HG03280 (cell line): Measurements from ENCODE around the gene TLK2.
A peak's percentile ranks its signal among the peaks of the same experiment; 100 is the strongest.
"Not testable (repeated sequence)": the region's sequence is repeated elsewhere in the genome, so short reads cannot be mapped to it uniquely, and the experiment has no call there.

Experiments
- ATAC-seq: cut with Tn5 transposase; IDR thresholded peaks from one replicate; pipeline ENCODE4 v1.9.1; 2021; ENCODE audit warnings: mild to moderate bottlenecking, moderate library complexity; ENCODE audit not compliant: unreplicated experiment

The TLK2 gene

DNA sequence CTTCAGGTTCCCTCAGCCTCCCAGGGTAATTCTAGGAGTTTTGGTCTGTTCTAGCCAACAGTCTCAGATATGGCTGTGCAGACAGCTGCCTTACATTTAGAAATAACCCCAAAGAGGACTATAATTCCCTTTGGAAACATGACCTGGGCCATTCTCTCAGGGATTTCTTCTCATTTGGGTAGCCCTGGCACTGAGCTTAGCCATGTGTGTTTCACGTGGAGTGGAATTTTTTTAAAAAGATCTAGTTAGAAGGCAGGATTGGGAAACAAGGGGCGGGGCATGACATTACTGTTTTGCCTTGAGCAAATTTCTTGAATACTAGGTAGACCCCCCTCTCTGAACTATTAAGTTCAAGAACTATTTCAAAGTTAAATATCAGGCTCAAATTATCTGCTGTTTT, 119.3 kb downstream of the TLK2 start:
- ATAC-seq, result no peak

GRCh38 chr17:62599964-62600657, 121.5 kb downstream of the TLK2 start:
- ATAC-seq, result no peak

DNA sequence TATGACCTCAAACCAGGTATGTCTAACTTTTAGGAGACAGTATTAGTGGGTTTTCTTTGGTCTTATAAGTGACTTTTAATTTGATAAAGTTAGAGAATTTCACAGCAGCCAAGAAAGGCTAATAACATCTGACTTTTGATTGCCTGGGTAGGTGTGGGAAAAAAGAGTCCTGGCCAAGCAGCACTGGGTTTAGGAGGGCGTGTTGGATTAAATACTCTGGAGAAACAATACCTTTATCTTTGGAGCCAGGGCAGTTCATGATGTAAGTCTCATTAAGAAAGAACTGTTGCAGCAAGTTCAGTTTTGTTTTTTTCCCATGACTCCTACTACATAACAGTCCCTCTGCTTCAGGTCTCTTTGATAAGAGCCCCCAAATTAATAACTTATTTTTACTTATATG, 122.2 kb downstream of the TLK2 start:
- ATAC-seq, result no peak

- no peak for ATAC-seq
Measured at GRCh38 chr17:62601471-62601870, 122.8 kb downstream of the TLK2 start.

DNA sequence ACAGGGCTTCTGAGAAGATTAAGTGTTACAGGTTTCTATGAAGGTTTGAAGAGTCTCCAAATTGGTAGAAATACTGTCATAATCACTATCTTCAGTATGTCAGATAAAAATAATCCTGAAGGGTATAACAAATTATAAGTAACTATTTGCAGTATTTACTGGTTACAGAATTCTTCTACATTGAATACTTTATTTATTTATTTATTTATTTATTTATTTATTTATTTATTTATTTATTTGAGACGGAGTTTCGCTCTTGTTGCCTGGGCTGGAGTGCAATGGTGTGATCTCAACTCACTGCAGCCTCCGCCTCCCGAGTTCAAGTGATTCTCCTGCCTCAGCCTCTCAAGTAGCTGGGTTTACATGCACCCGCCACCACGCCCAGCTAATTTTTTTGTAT, 125.2 kb downstream of the TLK2 start:
- not testable (repeated sequence) for ATAC-seq

DNA sequence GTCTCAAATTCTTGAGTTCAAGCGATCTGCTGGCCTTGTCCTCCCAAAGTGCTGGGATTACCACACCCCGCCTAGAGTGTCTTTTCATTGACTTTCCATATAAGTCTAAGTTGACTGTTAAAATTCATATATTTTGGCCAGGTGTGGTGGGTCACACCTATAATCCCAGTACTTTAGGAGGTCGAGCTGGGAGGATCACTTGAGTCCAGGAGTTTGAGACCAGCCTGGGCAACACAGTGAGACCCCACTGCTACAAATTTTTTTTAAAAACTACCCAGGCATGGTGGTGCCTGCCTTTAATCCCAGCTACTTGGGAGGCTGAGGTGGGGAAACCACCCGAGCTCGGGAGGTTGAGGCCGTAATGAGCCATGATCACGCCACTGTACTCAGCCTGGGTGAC, 127.0 kb downstream of the TLK2 start:
- no peak for ATAC-seq

DNA sequence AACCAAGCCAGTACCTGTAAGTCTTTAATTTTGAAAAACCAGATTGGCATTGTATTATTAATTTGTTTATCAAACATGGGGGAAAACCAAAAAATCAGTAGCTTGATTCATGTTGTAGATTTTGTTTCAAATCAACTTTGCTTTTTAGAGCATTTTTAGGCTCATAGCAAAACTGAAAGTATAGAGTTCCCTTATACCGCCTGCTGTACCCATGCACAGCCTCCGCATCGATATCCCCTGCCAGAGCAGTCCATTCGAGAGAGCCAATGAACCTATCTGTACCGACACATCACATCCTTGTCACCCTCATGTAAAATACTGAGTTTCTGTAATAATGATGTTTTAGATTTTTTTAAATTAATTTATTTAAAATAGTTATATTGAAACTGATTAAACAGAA, 132.7 kb downstream of the TLK2 start:
- ATAC-seq, result peak; percentile 65

DNA sequence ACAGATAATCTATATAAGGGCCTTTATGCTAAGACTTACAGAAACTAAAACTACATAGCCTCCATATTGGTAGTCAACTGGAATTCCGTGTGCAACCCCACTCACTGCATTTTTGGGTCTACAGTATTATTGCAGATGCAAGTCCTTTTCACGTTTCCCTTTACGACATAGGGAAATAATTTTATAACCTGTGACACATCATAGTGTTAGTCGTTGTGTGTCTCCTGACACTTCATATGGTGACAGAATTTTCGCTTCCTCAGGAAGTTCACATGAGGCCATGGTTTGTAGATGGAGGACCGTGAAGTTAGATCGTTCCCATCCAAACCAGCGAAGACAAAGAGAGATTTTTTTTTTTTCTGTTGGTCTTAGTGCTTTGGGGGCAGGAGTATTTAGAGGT, 133.1 kb downstream of the TLK2 start:
- no peak for ATAC-seq

DNA sequence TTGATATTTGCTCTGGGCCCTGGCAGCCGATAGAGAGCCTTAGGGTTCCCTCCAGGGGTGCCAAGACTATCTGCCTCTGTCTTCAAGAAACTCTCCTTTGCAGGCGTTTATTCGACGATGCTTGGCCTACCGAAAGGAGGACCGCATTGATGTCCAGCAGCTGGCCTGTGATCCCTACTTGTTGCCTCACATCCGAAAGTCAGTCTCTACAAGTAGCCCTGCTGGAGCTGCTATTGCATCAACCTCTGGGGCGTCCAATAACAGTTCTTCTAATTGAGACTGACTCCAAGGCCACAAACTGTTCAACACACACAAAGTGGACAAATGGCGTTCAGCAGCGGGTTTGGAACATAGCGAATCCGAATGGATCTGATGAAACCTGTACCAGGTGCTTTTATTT, 133.7 kb downstream of the TLK2 start:
- ATAC-seq, result not testable (repeated sequence)

DNA sequence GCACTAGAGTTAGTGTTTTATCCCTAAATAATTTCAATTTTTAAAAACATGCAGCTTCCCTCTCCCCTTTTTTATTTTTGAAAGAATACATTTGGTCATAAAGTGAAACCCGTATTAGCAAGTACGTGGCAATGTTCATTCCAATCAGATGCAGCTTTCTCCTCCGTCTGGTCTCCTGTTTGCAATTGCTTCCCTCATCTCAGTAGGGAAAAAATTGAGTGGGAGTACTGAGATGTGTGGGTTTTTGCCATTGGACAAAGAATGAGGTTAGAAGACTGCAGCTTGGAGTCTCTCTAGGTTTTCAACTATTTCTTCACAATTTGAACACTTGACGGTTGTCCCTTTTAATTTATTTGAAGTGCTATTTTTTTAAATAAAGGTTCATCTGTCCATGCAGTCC, 134.5 kb downstream of the TLK2 start:
- ATAC-seq, result not testable (repeated sequence)

GRCh38 chr17:62614142-62614541, 135.5 kb downstream of the TLK2 start:
- no peak for ATAC-seq

DNA sequence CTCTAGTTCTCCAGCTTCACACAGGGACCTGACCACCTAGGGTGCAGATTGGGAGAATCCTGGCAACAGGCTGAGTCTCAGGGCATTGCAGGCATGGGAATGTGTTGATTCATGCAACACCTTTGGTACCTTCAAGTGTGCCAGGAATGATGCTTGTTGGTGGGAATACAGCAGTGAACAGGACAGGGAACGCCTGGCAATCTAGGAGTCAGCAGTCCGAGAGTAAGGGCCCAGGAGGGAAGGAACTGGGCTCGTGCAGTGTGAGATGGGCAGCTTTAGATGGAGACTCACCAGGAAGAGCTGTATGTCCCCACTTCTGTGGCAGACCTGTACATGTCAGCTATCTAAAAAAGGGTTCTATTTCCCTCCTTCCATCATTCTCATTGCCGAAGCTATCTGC, 136.9 kb downstream of the TLK2 start:
- ATAC-seq, result no peak

DNA sequence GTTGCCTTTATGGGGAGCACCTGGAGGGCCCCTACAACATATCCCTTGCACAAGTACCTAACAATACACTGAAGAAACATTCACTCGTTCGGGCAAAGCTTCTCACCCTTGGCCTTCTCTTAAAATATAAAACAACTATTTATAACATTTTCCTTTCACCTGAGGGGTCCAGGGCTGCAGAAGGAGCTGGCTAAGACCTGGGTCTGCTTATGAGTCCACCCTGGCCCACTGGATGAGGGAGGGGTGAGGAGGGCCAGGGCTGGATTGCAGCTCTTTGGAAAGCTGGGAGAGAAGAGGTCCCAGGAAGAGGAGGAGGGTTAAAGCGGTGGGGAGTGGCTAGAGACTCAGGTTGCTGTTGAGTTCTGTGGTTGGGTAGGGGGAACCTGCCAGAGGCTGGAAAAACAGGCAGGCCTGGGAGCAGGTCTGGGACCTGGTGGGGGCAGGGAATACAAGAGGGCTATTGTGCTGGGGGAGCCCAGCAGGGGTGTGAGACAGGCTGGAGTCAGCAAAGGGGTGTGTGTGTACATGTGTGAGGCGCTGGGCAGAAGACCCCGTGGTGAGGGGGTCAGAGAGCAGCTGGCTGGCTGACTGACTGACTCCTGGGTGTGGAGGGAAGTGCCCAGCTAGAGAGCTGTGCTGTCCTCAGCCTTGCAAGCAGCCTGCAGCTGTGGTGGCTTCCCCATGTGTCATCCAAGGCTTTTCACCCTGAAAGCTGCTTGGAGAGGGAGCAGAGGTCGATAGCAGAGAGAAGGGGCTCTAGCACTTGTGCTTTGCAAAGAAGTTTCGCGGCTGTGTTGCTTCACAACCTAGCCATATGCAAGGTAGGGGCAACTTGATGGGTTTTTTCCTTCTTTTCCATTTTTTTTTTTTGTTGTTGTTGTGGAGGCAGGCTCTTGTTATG, 138.6 kb downstream of the TLK2 start:
- no peak for ATAC-seq

DNA sequence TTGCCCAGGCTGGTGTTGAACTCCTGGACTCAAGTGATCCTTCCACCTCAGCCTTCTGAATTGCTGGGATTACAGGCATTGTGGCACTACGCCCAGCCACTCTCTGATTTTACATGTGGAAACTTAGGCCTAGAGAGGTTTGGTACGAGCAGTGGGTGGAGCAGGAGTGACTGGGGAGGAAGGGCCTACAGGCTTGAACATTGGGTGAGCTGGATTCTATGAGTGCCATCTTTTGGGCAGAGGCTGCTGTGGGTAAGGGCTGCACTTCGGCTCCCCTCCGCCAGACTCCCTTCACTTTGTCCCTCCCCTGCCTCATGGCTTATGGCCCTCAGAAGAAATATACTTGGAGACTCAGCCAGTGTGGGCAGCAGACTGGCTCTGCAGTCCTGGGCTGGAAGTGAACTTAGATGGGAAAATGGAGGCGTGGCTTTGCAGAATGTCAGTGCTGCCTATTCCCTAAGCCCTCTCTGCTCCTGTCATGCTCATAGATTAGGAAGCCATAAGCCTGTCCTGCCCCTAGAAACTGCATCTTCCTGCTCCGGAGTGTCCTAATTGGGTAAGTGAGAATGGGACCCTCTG, 139.4 kb downstream of the TLK2 start:
- ATAC-seq, result no peak

GRCh38 chr17:62618647-62619416, 140.2 kb downstream of the TLK2 start:
- ATAC-seq, result no peak

- no peak for ATAC-seq
Measured at GRCh38 chr17:62619417-62620155, 141.0 kb downstream of the TLK2 start.

GRCh38 chr17:62621223-62621622, 142.6 kb downstream of the TLK2 start:
- ATAC-seq, result no peak

DNA sequence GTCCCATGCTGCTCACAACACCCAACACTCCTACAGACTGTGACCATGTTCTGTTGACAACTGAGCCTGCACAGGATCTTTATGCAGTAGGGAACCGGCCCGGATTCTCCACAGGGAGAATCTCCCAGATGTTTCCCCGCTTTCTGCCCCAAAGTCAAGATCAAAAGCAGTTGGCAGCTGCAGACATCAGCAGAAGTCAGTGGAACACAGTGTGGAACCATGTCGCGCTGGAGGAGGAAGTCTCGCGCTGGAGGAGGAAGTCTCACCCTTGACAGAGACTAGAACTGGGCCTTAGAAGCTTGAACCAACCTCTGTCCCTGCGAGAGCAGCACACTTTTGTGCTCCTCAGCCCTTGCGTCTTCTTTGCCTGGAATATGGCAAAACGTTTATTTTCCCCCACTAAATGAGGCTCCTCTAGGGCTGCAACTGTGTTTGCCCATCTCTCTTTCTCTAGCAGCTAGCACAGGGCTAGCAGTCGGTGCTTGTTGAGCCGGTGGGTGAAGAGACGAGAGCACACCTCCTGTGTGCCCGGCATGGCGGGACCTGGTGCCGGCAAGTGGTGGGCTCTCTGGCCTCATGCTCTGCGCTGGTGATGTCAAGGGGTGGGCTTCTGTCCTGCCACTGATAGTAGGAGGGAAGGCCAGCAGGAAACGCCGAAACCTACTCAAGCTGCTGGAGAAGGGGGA, 146.7 kb downstream of the TLK2 start:
- no peak for ATAC-seq

DNA sequence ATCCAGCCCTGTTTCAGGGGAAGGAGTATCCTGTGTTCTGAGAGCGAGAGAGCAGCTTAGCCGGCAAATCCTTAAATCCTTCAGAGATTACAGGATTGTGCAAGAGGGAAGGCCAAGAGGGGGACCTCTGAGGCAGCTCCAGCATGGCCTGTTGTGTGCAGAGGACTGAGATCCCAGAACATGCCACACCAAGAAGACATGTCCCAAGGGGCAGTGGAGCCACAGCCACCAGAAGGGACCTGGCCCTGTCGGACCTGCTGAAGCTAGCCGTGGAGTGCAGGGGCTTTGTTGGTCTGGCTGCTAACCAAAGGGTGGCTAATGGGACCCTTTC, 147.2 kb downstream of the TLK2 start:
- ATAC-seq, result no peak

DNA sequence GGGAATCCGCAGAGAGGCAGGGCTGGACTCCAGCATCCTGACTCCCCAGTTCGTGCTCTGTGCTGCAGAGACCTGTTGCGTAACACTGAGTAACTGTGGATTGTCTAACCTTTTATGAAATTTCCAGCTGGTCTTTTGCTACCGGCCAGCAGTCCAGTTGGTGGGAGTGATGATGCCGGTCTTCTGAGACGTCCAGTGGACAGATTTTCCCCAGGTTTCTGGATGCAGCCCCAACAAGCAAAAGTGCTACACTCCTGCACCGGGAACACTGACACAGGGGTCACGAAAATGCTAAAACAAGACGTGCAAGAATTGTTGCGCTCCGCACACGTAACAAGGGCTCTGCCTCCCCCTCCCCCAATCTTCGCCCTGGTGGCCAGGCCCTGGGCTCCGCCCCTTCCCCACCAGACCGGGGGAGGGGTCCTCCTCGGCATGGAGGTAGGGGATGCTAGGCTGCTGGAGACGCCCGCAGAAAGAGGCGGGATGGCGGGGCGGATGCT, 148.1 kb downstream of the TLK2 start:
- no peak for ATAC-seq
